ENCODE data around the gene CPEB4.

Gene CPEB4

GRCh38 chr5:173962436-173962972 lies 74.4 kb downstream of the CPEB4 start:
- Histone ChIP-seq H3K27ac (no peak overlapping the region), H3K4me3 (no peak overlapping the region)
- TF ChIP-seq CTCF (IDR thresholded peaks at IDR 0.05): no peak
- DNase-seq (ENCODE audit: low spot score): no peak

- Histone ChIP-seq H3K4me3 (no peak overlapping the region), H3K27ac (no peak overlapping the region)
- no peak for DNase-seq (ENCODE audit: low spot score)
- no peak for TF ChIP-seq CTCF (IDR thresholded peaks at IDR 0.05)
Measured at GRCh38 chr5:173963182-173963838, 75.2 kb downstream of the CPEB4 start.

GRCh38 chr5:173963867-173964441 lies 75.8 kb downstream of the CPEB4 start:
- no peak overlapping the region for H3K4me3 ChIP-seq
- no peak overlapping the region for H3K27ac ChIP-seq
- no peak for DNase-seq (ENCODE audit: low spot score)
- TF ChIP-seq CTCF (IDR thresholded peaks at IDR 0.05): no peak

GRCh38 chr5:173964506-173964905 lies 76.4 kb downstream of the CPEB4 start:
- Histone ChIP-seq H3K4me3 (no peak overlapping the region), H3K27ac (no peak overlapping the region)
- no peak for TF ChIP-seq CTCF (IDR thresholded peaks at IDR 0.05)
- DNase-seq (ENCODE audit: low spot score): no peak

GRCh38 chr5:173967241-173967640 lies 79.1 kb downstream of the CPEB4 start:
- no peak for TF ChIP-seq CTCF (IDR thresholded peaks at IDR 0.05)
- Histone ChIP-seq H3K4me3 (no peak overlapping the region), H3K27ac (no peak overlapping the region)
- no peak for DNase-seq (ENCODE audit: low spot score)

GRCh38 chr5:173968154-173968797 lies 80.1 kb downstream of the CPEB4 start:
- DNase-seq (ENCODE audit: low spot score): no peak
- Histone ChIP-seq H3K4me3 (no peak overlapping the region), H3K27ac (no peak overlapping the region)
- TF ChIP-seq CTCF (IDR thresholded peaks at IDR 0.05): no peak

Measured in coronary artery (tissue), 2 donors.